GM21390 (cell line): ENCODE results near the gene CAPN2.
"Not testable (repeated sequence)": the region's sequence is repeated elsewhere in the genome, so short reads cannot be mapped to it uniquely, and the experiment has no call there.

Source experiments
- ATAC-seq: cut with Tn5 transposase; IDR thresholded peaks from one replicate; pipeline ENCODE4 v1.9.1; 2021; ENCODE audit not compliant: unreplicated experiment

Gene CAPN2

GRCh38 chr1:223716302-223716862 lies 4.0 kb downstream of the CAPN2 start:
- peak; percentile 57 for ATAC-seq

GRCh38 chr1:223717123-223717522 lies 4.8 kb downstream of the CAPN2 start:
- ATAC-seq = no peak

GRCh38 chr1:223717695-223718363 lies 5.5 kb downstream of the CAPN2 start:
- ATAC-seq = no peak

GRCh38 chr1:223718850-223719249 lies 6.5 kb downstream of the CAPN2 start:
- ATAC-seq = no peak

- ATAC-seq = no peak
These were observed 8.7 kb downstream of the CAPN2 start for GRCh38 chr1:223720971-223721591.

- ATAC-seq = no peak
These were observed 9.6 kb downstream of the CAPN2 start for GRCh38 chr1:223721658-223722607.

GRCh38 chr1:223723351-223723904 lies 11.1 kb downstream of the CAPN2 start:
- no peak for ATAC-seq

- no peak for ATAC-seq
These were observed 12.0 kb downstream of the CAPN2 start for GRCh38 chr1:223724376-223724775.

- no peak for ATAC-seq
These were observed 13.2 kb downstream of the CAPN2 start for GRCh38 chr1:223725578-223725977.

- peak; percentile 97 for ATAC-seq
These were observed 14.2 kb downstream of the CAPN2 start for GRCh38 chr1:223726380-223727001.

GRCh38 chr1:223727541-223727940 lies 15.2 kb downstream of the CAPN2 start:
- ATAC-seq = no peak

- no peak for ATAC-seq
These were observed 17.6 kb downstream of the CAPN2 start for GRCh38 chr1:223729906-223730305.

GRCh38 chr1:223730479-223731132 lies 18.3 kb downstream of the CAPN2 start:
- ATAC-seq = no peak

- ATAC-seq = no peak
These were observed 18.9 kb downstream of the CAPN2 start for GRCh38 chr1:223731133-223731770.

- ATAC-seq = no peak
These were observed 20.9 kb downstream of the CAPN2 start for GRCh38 chr1:223732993-223733798.

GRCh38 chr1:223733898-223734852 lies 21.8 kb downstream of the CAPN2 start:
- ATAC-seq = no peak

GRCh38 chr1:223736638-223737037 lies 24.3 kb downstream of the CAPN2 start:
- ATAC-seq = not testable (repeated sequence)

GRCh38 chr1:223737342-223737741 lies 25.0 kb downstream of the CAPN2 start:
- ATAC-seq = no peak
